Measurements from ENCODE around the gene DNPH1.
A peak's percentile ranks its signal among the peaks of the same experiment; 100 is the strongest.

DNPH1 gene

GRCh38 chr6:43207286-43207685 is 22.0 kb downstream of the DNPH1 start:
- no peak for DNase-seq

DNA sequence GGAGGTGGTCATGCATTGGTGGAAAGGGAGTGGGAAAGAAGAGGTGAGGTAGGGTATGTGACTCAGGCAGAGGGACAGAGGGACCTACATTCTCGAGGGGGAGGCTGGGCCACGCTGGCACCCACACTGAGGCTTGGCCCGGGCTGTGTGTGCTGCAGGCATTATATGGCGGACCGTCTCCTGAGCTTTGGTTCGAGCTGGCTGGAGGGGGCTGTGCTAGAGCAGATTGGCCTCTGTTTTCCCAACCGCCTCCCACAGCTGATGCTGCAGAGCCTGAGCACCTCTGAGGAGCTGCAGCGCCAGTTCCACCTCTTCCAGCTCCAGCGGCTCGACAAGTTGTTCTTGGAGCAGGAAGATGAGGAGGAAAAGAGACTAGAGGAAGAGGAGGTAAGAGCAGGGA is 23.4 kb downstream of the DNPH1 start:
- DNase-seq = no peak

- no peak for DNase-seq
Measured at GRCh38 chr6:43204271-43205105, 24.8 kb downstream of the DNPH1 start.

DNA sequence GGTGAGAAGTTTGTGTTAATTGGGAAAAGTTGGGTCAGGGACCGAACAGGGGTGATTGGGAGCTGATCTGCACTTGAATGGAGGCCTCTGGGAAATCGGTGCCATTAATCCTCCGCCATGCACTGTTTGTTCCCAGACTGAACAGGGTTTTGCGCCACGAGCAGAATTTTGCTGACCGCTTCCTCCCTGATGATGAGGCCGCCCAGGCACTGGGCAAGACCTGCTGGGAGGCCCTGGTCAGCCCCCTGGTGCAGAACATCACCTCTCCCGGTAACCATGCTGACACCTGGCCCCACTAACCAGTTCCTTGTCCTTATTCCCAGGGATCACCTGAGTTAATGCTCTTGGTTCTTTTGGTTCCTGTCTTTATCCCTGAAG is 25.6 kb downstream of the DNPH1 start:
- no peak for DNase-seq

GRCh38 chr6:43203029-43203717 is 26.1 kb downstream of the DNPH1 start:
- no peak for DNase-seq

- no peak for DNase-seq
Measured at GRCh38 chr6:43202451-43202850, 26.8 kb downstream of the DNPH1 start.

- no peak for DNase-seq
Measured at GRCh38 chr6:43200541-43200940, 28.7 kb downstream of the DNPH1 start.

DNA sequence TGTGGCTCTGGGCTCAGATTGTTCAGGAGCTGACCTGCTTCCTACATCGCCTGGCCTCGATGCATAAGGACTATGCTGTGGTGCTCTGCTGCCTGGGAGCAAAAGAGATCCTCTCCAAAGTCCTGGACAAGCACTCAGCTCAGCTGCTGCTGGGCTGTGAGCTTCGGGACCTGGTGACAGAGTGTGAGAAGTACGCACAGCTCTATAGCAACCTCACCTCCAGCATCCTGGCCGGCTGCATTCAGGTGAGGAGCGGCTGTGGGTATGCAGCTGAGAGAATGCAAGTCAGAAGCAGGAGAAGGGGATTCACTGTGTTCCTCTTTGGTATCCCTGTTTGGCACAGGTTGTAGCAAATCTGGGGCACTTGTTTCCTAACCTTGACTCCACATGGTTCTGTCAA is 29.4 kb downstream of the DNPH1 start:
- no peak for DNase-seq

GRCh38 chr6:43196337-43196736 is 32.9 kb downstream of the DNPH1 start:
- no peak for DNase-seq

- no peak for DNase-seq
Measured at GRCh38 chr6:43193929-43194328, 35.4 kb downstream of the DNPH1 start.

GRCh38 chr6:43192911-43193310 is 36.4 kb downstream of the DNPH1 start:
- no peak for DNase-seq

GRCh38 chr6:43189776-43190304 is 39.4 kb downstream of the DNPH1 start:
- DNase-seq = no peak

DNA sequence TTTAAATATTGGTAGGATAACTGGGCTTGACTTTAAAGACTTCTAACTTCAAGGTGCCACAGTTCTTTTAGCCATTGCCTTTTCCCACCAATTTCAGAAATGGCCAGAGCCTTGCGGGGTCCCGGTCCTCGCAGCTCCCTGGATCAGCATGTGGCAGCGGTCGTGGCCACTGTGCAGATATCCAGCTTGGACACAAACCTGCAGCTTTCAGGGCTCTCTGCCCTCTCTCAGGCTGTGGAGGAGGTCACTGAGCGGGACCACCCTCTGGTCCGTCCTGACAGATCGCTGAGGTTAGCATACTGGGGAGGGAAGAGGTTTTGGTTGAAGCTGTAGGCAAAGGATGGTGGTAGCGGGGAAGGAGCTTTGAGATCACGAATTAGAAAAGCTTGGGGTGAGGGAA is 40.9 kb downstream of the DNPH1 start:
- DNase-seq = no peak

- DNase-seq = no peak
Measured at GRCh38 chr6:43187821-43188220, 41.5 kb downstream of the DNPH1 start.

GRCh38 chr6:43186706-43187105 is 42.6 kb downstream of the DNPH1 start:
- no peak for DNase-seq

DNA sequence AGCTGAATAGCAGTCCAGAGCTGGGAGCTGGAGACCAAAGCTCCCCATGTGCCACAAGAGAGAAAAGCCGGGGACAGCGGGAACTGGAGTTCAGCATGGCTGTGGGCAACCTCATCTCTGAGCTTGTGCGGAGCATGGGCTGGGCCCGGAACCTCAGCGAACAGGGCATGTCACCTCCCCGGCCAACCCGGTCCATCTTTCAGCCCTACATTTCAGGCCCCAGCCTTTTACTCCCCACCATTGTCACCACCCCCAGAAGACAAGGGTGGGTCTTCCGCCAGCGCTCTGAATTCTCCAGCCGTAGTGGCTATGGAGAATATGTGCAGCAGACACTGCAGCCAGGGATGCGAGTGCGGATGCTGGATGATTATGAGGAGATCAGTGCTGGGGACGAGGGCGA is 43.3 kb downstream of the DNPH1 start:
- DNase-seq = no peak

GRCh38 chr6:43185391-43185985 is 43.8 kb downstream of the DNPH1 start:
- no peak for DNase-seq

GRCh38 chr6:43184268-43184985 is 44.9 kb downstream of the DNPH1 start:
- DNase-seq = no peak

DNA sequence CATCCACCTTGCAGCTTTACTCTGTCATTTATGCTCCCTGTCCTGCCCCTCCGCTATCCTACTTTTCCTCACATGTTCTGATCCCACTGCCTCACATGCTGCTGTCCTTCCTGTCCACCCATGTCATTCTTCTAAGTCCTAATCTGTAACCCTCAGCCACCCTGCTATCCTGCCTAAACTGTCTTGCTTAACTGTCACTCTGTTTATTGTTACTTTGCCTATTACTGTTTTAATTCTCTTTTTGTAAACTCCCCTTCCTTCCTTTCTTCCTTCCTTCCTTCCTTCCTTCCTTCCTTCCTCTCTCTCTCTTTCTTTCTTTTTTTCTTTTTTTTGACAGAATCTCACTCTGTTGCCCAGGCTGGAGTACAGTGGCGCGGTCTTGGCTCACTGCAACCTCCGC is 45.8 kb downstream of the DNPH1 start:
- DNase-seq = no peak

GRCh38 chr6:43181942-43182860 is 47.1 kb downstream of the DNPH1 start, which contains the start of gene CUL9:
TSS of gene CUL9 (plus strand) at chr6:43182196. CDS start at chr6:43184311, 2,115 bp downstream.
- DNase-seq = peak; percentile 85

GRCh38 chr6:43181621-43181941 is 47.7 kb downstream of the DNPH1 start:
- no peak for DNase-seq

GRCh38 chr6:43180985-43181384 is 48.3 kb downstream of the DNPH1 start:
- no peak for DNase-seq

Measured in cortex of kidney (tissue), 1 donor.